Colonic mucosa (tissue), 4 donors: Measurements from ENCODE around the gene ANAPC2. TPM values are rescaled to one million over a fixed set of nuclear protein-coding genes. Genes with fewer than 3 reads are reported as not detected.

ENCODE experiments used
- DNase-seq: peaks from one replicate; pipeline ENCODE4 v3.0.0-alpha.2; 2020
- H3K27ac ChIP-seq: fragments of 200-600 bp; one replicate; pipeline ENCODE4 v1.8.0; 2021
- H3K27me3 ChIP-seq: fragments of 200-600 bp; one replicate; pipeline ENCODE4 v1.8.0; 2021
- H3K36me3 ChIP-seq: fragments of 200-600 bp; one replicate; pipeline ENCODE4 v1.8.0; 2021
- H3K4me1 ChIP-seq: fragments of 200-600 bp; one replicate; pipeline ENCODE4 v1.8.0; 2021; ENCODE audit warnings: mild to moderate bottlenecking
- H3K4me3 ChIP-seq: fragments of 200-600 bp; one replicate; pipeline ENCODE4 v1.8.0; 2021
- H3K9ac ChIP-seq, 2 donors: one replicate each; pipeline ENCODE4 v1.7.0; 2013; ENCODE audit warnings: control low read depth in 2 of 2, low read depth in 2 of 2, low read length in 2 of 2
- H3K9me3 ChIP-seq: fragments of 200-600 bp; one replicate; pipeline ENCODE4 v1.8.0; 2021
- CTCF ChIP-seq: fragments of 200-600 bp; IDR thresholded peaks from one replicate; pipeline ENCODE4 v1.8.0; 2022; ENCODE audit warnings: antibody characterized with exemption, mild to moderate bottlenecking
- intact Hi-C: fragments of 100-400 bp; cut with DNase I; formaldehyde crosslinking; loops from one replicate; pipeline ENCODE4 v1.14.1; 2022
- total RNA-seq, 2 donors: library from RNA; stranded (reverse); fragmentation: NEBNext Ultra II Directional in 1 of 2; extraction: Animal tissue kit (Norgen Biotek cat#: 25700) in 1 of 2; gene quantifications; one replicate each; pipeline ENCODE4 v1.2.1, GENCODE V29; 2021
- donor health status: healthy.
- donor health status: DM: no; HTN: no; CAD: no.
- donor health status: DM: no; HTN: no; CAD: no.

Gene ANAPC2
- total RNA-seq, 2 donors from 2014 or later: 33.8 to 67.8 TPM

- no peak for TF ChIP-seq CTCF
- Histone ChIP-seq H3K27me3 (peaks cover 2% of the 10 kb centered on the region), H3K9me3 (no peaks in the 10 kb centered on the region), H3K9ac (no peak overlapping the region), H3K4me1 (peaks cover 4% of the 10 kb centered on the region), H3K36me3 (no peaks in the 10 kb centered on the region), H3K4me3 (no peak overlapping the region), H3K27ac (no peak overlapping the region)
- no peak for DNase-seq
- intact Hi-C loops: no loop called here
Measured at GRCh38 chr9:137180491-137180890, 7.9 kb downstream of the ANAPC2 start.

GRCh38 chr9:137179761-137180160, 8.6 kb downstream of the ANAPC2 start:
- Histone ChIP-seq H3K9ac (no peak overlapping the region), H3K9me3 (no peaks in the 10 kb centered on the region), H3K4me1 (peaks cover 4% of the 10 kb centered on the region), H3K4me3 (no peak overlapping the region), H3K36me3 (no peaks in the 10 kb centered on the region), H3K27me3 (peaks cover 9% of the 10 kb centered on the region), H3K27ac (no peak overlapping the region)
- TF ChIP-seq CTCF: no peak
- no peak for DNase-seq
- intact Hi-C loops: no loop called here

- Histone ChIP-seq H3K9ac (no peak overlapping the region), H3K27me3 (peaks cover 9% of the 10 kb centered on the region)
Measured at GRCh38 chr9:137178939-137179630, 9.3 kb downstream of the ANAPC2 start.

GRCh38 chr9:137178201-137178938, 10.0 kb downstream of the ANAPC2 start:
- peaks cover 9% of the 10 kb centered on the region for H3K27me3 ChIP-seq
- no peak for TF ChIP-seq CTCF
- no peaks in the 10 kb centered on the region for H3K36me3 ChIP-seq
- no peak overlapping the region for H3K9ac ChIP-seq
- H3K4me1 ChIP-seq: peaks cover 4% of the 10 kb centered on the region
- H3K4me3 ChIP-seq: no peak overlapping the region
- H3K27ac ChIP-seq: no peak overlapping the region
- no peak for DNase-seq
- intact Hi-C loops: no loop called here
- no peaks in the 10 kb centered on the region for H3K9me3 ChIP-seq

More at GRCh38 chr9:137178939-137179630, 9.3 kb downstream of the ANAPC2 start:
- Histone ChIP-seq H3K9me3 (no peaks in the 10 kb centered on the region), H3K4me3 (no peak overlapping the region), H3K36me3 (no peaks in the 10 kb centered on the region), H3K27ac (no peak overlapping the region), H3K4me1 (peaks cover 4% of the 10 kb centered on the region)
- no peak for TF ChIP-seq CTCF
- intact Hi-C loops: no loop called here
- no peak for DNase-seq

GRCh38 chr9:137176302-137177182, 11.8 kb downstream of the ANAPC2 start:
- Histone ChIP-seq H3K36me3 (no peaks in the 10 kb centered on the region), H3K4me3 (no peak overlapping the region), H3K27me3 (peaks cover 10% of the 10 kb centered on the region), H3K27ac (no peak overlapping the region), H3K4me1 (peaks cover 4% of the 10 kb centered on the region), H3K9ac (no peak overlapping the region), H3K9me3 (no peaks in the 10 kb centered on the region)
- intact Hi-C loops: no loop called here
- peak; percentile 48 for TF ChIP-seq CTCF
- peak; percentile 51 for DNase-seq
